Measurements from ENCODE around the gene RAB2B. TPM values are rescaled to one million over a fixed set of nuclear protein-coding genes. Genes with fewer than 3 reads are reported as not detected.
"Not testable (repeated sequence)": the region's sequence is repeated elsewhere in the genome, so short reads cannot be mapped to it uniquely, and the experiment has no call there.

Gene RAB2B
- total RNA-seq, 4 donors from 2014 or later: 26.2 to 41.0 (median 28.3) TPM

DNA sequence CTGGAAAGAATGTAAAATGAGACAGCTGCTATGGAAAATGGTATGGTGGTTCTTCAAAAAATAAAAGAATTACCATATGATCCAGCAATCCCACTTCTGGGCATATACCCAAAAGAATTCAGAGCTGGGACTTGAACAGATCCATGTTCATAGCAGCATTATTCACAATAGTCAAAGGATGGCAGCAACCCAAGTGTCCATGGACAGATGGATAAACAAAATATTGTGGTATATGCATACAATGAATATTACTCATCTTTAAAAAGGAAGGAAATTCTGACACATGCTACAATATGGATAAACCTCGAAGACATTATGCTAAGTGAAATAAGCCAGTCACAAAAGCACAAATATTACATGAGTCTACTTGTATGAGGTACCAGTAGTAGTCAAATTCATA is 9.1 kb downstream of the RAB2B start:
- no peaks in the 10 kb centered on the region for H3K9me3 ChIP-seq

DNA sequence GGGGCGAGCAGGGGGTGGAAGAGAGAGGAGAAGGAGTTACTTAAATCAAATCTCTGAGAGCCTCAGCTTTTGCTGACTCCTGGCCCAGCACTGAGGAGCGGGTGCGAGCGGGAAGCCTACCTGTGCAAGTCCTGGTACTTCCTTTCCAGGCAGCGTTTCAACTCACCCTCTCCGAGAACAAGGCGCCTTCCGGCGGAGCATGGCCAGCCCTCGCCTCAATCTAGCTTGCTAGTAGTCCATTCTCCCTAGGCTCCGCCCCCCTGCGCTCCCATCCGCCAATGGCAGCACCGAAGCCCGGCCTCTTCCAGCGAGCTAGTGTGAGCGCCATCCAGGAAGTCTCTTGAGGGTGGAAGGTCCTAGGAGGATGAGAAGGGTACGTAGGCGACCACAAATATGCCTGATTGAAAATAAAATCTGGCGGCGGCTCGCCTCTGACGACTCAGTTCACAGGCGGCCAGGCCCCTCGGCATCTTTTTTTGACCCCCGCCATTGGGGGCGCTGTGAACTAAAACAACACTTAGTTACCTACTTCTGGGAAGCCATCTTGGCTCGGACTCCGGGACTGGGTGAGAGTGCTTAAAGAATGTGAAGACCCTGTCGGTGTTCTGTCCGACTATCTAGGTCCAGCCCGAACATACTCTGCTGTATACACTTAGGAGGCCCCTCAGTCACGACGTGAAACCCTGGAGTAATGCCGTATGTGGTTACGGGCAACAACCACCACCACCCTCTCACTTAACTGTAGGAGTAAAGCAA is 20.7 kb downstream of the RAB2B start, which contains the start of gene CHD8:
TSS of gene CHD8 (minus strand) at position 212 of the 756 bp plus-strand sequence. CDS start 24,480 bp downstream, outside the sequence.
- peak within 1 kb of the TSS; percentile 88 to 94 (median 92) for H3K27ac ChIP-seq (replicated peaks in 1 of 4)
- peak; percentile 100 for DNase-seq (ENCODE audit: extremely low spot score)
- H3K9me3 ChIP-seq: no peaks in the 10 kb centered on the region
- TF ChIP-seq POLR2A (IDR thresholded peaks at IDR 0.05; ENCODE audit: low read depth) (no peak), EP300 (IDR thresholded peaks at IDR 0.05) (peak; percentile 40), POLR2AphosphoS5 (IDR thresholded peaks at IDR 0.05) (peak; percentile 86 to 91)
- TF ChIP-seq, protein P1, sequence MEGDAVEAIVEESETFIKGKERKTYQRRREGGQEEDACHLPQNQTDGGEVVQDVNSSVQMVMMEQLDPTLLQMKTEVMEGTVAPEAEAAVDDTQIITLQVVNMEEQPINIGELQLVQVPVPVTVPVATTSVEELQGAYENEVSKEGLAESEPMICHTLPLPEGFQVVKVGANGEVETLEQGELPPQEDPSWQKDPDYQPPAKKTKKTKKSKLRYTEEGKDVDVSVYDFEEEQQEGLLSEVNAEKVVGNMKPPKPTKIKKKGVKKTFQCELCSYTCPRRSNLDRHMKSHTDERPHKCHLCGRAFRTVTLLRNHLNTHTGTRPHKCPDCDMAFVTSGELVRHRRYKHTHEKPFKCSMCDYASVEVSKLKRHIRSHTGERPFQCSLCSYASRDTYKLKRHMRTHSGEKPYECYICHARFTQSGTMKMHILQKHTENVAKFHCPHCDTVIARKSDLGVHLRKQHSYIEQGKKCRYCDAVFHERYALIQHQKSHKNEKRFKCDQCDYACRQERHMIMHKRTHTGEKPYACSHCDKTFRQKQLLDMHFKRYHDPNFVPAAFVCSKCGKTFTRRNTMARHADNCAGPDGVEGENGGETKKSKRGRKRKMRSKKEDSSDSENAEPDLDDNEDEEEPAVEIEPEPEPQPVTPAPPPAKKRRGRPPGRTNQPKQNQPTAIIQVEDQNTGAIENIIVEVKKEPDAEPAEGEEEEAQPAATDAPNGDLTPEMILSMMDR (IDR thresholded peaks at IDR 0.05): peak; percentile 46 to 70 (median 50)
- H3K36me3 ChIP-seq: peaks cover 7 to 36% (median 19%) of the 10 kb centered on the region in 4 donors
- no peaks in the 10 kb centered on the region for H3K27me3 ChIP-seq
- WGBS: 0% methylated on average over 19 of the region's 36 CpGs
- peaks cover 24 to 42% (median 34%) of the 10 kb centered on the region in 4 donors for H3K4me1 ChIP-seq
- intact Hi-C loops (cut with DNase I): loop anchor here (2.0 kb wide), 2 partner anchors 19 to 101 kb away; no protein-coding TSS in a partner anchor
- peak within 1 kb of the TSS; percentile 68 to 97 (median 76) for H3K4me3 ChIP-seq

More for the DNA sequence above, 9.1 kb downstream of the RAB2B start:
- no peak overlapping the region for H3K27ac ChIP-seq (replicated peaks in 1 of 4)
- no peak overlapping the region for H3K4me3 ChIP-seq
- no peak for DNase-seq (ENCODE audit: extremely low spot score)
- no peaks in the 10 kb centered on the region for H3K4me1 ChIP-seq
- H3K27me3 ChIP-seq: no peaks in the 10 kb centered on the region
- WGBS: 64% methylated on average over 1 of the region's 1 CpG
- TF ChIP-seq EP300 (IDR thresholded peaks at IDR 0.05) (no peak), POLR2AphosphoS5 (IDR thresholded peaks at IDR 0.05) (no peak), POLR2A (IDR thresholded peaks at IDR 0.05; ENCODE audit: low read depth) (no peak)
- TF ChIP-seq, protein P1 (IDR thresholded peaks at IDR 0.05): no peak
- peaks cover 28 to 86% (median 53%) of the 10 kb centered on the region in 4 donors for H3K36me3 ChIP-seq
- intact Hi-C loops (cut with DNase I): no loop called here

DNA sequence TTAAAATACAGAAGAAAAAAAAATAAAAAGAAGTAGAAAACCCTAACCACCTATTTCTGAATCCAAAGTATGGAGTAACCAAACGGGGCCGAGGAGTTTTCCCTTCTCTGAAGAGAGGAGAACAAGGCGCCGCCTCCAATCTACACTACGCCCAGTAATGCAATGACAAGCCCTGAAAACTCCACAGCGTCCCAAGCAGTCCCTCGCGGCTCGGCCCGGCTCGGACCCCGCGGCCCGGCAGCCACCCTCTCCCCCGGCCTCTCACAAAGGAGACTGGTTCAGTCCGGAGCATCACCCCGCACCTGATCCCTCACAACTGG is 21.2 kb downstream of the RAB2B start:
- no peaks in the 10 kb centered on the region for H3K27me3 ChIP-seq
- peak overlapping the region; percentile 68 to 97 (median 76) for H3K4me3 ChIP-seq
- WGBS: under 1% methylated on average over 10 of the region's 17 CpGs
- H3K36me3 ChIP-seq: peaks cover 1 to 30% (median 15%) of the 10 kb centered on the region in 4 donors
- TF ChIP-seq EP300 (IDR thresholded peaks at IDR 0.05) (no peak), POLR2A (IDR thresholded peaks at IDR 0.05; ENCODE audit: low read depth) (no peak)
- no peak for DNase-seq (ENCODE audit: extremely low spot score)
- peaks cover 24 to 46% (median 37%) of the 10 kb centered on the region in 4 donors for H3K4me1 ChIP-seq
- intact Hi-C loops (cut with DNase I): loop anchor here (2.0 kb wide), 1 partner anchor 19 kb away; no protein-coding TSS in a partner anchor
- no peaks in the 10 kb centered on the region for H3K9me3 ChIP-seq
- H3K27ac ChIP-seq (replicated peaks in 1 of 4): peak overlapping the region; percentile 88 to 94 (median 92)

DNA sequence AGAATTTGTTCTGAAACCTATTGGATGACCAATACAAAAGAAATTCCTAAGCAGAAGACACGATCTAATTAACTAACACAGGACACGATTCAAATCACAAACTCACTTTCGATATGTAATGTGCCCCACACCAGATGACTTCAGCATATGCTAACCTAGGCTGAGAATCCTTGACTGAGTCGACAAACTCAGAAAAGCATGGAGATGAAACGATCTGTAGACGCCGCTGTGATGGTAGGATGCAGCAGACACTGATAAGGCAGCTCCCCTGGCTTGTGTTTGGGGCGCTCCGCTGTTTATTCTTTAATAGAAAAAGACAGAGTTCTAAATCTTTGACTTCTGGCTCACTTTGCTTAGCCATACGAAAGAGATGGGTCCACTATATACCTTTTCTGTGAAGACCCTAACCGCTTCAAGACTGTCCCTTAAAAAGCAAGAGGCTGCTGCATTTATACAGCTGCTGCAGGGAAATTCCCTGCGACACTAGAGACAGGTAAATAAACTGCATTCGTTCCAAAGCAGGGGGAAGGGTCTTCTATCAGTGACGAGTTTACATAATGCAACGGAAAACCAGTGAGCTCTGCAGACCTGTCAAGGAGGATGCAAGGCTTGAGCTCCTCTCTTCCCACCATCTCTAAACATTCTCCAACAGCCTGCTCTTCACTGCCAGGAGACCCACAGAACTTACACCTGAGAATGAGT is 21.8 kb downstream of the RAB2B start:
- DNase-seq (ENCODE audit: extremely low spot score): no peak
- 34% methylated on average over 15 of the region's 15 CpGs for WGBS
- Histone ChIP-seq H3K36me3 (peaks cover 0 to 25% (median 10%) of the 10 kb centered on the region in 4 donors), H3K27ac (replicated peaks in 1 of 4) (peak overlapping the region; percentile 88 to 94 (median 92)), H3K27me3 (no peaks in the 10 kb centered on the region), H3K4me1 (peaks cover 24 to 51% (median 39%) of the 10 kb centered on the region in 4 donors), H3K4me3 (peak overlapping the region; percentile 68 to 97 (median 76)), H3K9me3 (no peaks in the 10 kb centered on the region)
- intact Hi-C loops (cut with DNase I): loop anchor here (2.0 kb wide), 1 partner anchor 18 kb away; no protein-coding TSS in a partner anchor
- no peak for TF ChIP-seq POLR2AphosphoS5 (IDR thresholded peaks at IDR 0.05)
- no peak for TF ChIP-seq POLR2A (IDR thresholded peaks at IDR 0.05; ENCODE audit: low read depth)
- TF ChIP-seq, protein P1 (IDR thresholded peaks at IDR 0.05): no peak
- no peak for TF ChIP-seq EP300 (IDR thresholded peaks at IDR 0.05)

DNA sequence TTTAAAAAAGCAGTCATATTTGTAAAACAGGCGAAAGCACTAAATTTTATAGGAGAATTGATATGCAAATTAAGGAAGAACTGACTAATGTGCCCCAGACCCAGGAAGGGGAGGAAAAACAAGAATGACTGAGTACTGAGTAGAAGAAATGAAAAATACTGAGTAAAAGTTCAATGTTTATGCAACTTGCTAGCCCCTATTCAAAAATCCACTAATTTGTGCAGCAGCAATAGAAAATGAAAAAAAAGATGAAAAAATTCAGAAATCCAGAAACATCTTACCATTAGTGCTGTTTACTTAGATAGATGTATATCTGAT is 26.9 kb downstream of the RAB2B start:
- Histone ChIP-seq H3K4me3 (no peak overlapping the region), H3K27ac (replicated peaks in 1 of 4) (no peak overlapping the region), H3K27me3 (no peaks in the 10 kb centered on the region), H3K9me3 (no peaks in the 10 kb centered on the region), H3K36me3 (peaks cover 0 to 13% (median 6%) of the 10 kb centered on the region in 4 donors), H3K4me1 (peaks cover 18 to 41% (median 32%) of the 10 kb centered on the region in 4 donors)
- no peak for DNase-seq (ENCODE audit: extremely low spot score)
- intact Hi-C loops (cut with DNase I): no loop called here
- TF ChIP-seq, protein P1 (IDR thresholded peaks at IDR 0.05): no peak
- no peak for TF ChIP-seq POLR2AphosphoS5 (IDR thresholded peaks at IDR 0.05)
- no peak for TF ChIP-seq POLR2A (IDR thresholded peaks at IDR 0.05; ENCODE audit: low read depth)
- TF ChIP-seq EP300 (IDR thresholded peaks at IDR 0.05): no peak
- 87% methylated on average over 1 of the region's 1 CpG for WGBS

DNA sequence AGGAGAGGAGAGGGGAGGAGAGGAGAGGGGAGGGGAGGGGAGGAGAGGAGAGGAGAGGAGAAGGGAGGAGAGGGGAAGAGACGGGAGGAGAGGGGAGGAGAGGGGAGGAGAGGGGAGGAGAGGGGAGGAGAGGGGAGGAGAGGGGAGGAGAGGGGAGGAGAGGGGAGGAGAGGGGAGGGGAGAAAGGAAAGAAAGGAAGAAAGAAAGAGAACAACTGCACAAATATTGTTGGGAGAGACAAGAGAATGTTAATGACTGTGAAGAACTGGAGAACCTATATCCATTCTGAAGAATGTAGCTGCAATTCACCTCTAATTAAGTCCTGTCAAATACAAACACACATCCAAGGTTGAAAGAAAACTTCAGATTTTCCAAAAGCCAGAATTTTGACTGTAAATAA is 34.1 kb downstream of the RAB2B start:
- H3K27ac ChIP-seq (replicated peaks in 1 of 4); H3K9me3 ChIP-seq; H3K27me3 ChIP-seq; H3K4me3 ChIP-seq; DNase-seq (ENCODE audit: extremely low spot score); H3K36me3 ChIP-seq; intact Hi-C loops (cut with DNase I): not testable (repeated sequence)
- H3K4me1 ChIP-seq: peaks cover 2 to 10% (median 5%) of the 10 kb centered on the region in 4 donors
- 68% methylated on average over 1 of the region's 1 CpG for WGBS
